GM13977 (cell line): ENCODE results near the gene A4GALT.

ENCODE experiments used
- DNase-seq: peaks from one replicate; pipeline ENCODE4 v3.0.0; 2012; ENCODE audit warnings: low spot score
- in situ Hi-C: fragments of 300-500 bp; cut with MboI; formaldehyde crosslinking; loops from one replicate; pipeline ENCODE4 v1.12.0; 2022; ENCODE audit warnings: low sequenced_read_pairs, low pct_unique_long_range_greater_than_20kb, mixed read lengths, inconsistent platforms; ENCODE audit not compliant: unreplicated experiment
- TF ChIP-seq, protein P1 (sequence below): IDR thresholded peaks from 2 replicates; pipeline ENCODE4 v1.5.1; 2012; ENCODE audit warnings: mild to moderate bottlenecking, control low read depth; ENCODE audit not compliant: insufficient read depth; ENCODE audit errors: extremely low read depth, missing control alignments

Gene A4GALT

DNA sequence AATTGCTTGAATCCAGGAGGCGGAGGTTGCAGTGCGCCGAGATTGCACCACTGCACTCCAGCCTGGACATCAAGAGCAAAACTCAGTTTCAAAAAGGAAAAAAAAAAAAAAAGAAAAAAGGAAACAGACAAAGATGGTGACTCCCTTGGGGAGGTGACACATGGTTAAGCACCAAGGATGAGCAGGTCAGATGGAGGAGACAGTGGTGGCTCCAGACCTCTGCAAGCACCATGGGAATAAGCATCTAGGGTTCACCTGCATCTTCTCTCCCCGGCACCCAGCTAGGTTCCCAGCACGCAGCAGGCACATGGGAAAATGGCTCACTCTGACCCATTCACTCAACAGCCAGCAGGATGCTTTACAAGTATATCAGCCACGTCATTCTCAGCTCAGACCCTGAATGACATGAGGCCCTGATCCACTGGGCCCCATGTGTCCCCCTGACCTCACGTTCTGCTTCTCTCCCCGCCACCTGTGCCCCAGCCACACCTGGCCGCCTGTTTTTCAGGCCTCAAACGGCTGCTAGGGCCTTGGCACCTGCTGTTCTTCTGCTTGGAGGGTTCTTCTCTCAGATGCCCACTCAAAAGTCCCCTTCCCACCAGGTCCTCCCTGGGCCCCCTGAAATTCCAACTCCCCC is 24.2 kb downstream of the A4GALT start:
- TF ChIP-seq, protein P1, sequence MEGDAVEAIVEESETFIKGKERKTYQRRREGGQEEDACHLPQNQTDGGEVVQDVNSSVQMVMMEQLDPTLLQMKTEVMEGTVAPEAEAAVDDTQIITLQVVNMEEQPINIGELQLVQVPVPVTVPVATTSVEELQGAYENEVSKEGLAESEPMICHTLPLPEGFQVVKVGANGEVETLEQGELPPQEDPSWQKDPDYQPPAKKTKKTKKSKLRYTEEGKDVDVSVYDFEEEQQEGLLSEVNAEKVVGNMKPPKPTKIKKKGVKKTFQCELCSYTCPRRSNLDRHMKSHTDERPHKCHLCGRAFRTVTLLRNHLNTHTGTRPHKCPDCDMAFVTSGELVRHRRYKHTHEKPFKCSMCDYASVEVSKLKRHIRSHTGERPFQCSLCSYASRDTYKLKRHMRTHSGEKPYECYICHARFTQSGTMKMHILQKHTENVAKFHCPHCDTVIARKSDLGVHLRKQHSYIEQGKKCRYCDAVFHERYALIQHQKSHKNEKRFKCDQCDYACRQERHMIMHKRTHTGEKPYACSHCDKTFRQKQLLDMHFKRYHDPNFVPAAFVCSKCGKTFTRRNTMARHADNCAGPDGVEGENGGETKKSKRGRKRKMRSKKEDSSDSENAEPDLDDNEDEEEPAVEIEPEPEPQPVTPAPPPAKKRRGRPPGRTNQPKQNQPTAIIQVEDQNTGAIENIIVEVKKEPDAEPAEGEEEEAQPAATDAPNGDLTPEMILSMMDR: no peak
- in situ Hi-C loops: no loop called here
- DNase-seq: no peak

DNA sequence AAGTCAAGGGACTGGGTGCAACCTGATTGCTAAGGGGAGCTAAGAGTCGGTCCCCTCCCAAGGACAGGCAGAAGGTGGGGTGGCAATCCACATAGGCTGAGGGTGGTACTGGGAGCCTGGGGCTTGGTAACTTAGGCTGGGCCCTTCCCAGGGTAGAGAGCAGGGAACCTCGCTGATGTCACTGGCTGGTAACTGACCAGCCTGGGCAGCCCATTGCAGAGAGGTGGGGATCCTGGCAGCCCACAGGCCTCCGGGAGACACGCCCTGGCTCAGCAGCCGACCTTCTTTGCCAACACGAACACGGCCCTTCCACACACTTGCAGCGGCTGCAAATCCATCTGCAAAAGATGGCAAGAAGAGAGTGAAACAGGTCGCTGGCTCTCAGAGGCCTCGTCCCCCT is 25.4 kb downstream of the A4GALT start:
- TF ChIP-seq, protein P1: no peak
- in situ Hi-C loops: no loop called here

DNA sequence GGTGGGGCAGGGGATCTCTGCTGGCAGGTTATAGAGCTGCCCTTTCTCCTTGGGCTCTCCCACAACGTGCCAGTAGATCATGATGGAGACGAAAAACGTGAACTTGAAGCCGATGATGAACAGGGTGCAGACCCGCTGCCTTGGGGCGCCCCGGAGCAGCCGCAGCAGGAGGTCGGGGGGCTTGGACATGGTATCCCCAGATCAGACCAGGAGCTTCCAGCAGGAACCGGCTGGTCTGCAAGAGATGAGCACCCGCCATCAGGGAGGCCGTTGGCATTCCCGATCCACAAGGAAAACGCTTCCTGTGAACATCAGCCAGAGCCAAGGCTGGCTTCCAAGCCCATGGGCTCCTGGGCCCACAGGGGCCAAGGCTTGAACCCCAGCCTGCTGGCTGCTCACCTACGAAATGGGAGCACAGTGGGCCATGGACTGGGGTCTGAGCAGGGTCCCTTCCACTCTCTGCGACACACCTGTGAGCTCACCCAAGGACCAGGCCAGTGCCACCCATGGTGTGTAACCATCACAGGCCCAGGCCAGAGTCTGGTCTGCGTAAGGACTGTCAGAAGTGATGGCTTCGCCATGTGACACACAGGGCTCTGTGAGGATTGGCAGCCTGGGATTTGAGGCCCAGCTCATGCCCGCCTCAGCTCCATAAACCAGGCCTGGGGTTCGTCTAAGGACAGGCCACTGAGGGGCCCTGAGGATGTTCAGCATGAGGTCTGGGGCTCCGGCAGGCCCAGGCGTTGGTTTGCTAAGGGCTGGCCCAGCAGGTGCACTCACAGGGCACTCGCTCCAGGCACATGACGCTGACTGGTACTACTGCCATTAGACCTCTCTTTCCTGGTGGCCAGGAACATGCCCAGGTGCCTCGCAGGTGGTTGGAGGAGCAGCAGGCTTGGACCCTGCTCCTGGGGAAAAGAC is 26.6 kb downstream of the A4GALT start:
- TF ChIP-seq, protein P1: no peak
- in situ Hi-C loops: no loop called here
- no peak for DNase-seq

More for the DNA sequence above, 25.4 kb downstream of the A4GALT start:
- DNase-seq: no peak

DNA sequence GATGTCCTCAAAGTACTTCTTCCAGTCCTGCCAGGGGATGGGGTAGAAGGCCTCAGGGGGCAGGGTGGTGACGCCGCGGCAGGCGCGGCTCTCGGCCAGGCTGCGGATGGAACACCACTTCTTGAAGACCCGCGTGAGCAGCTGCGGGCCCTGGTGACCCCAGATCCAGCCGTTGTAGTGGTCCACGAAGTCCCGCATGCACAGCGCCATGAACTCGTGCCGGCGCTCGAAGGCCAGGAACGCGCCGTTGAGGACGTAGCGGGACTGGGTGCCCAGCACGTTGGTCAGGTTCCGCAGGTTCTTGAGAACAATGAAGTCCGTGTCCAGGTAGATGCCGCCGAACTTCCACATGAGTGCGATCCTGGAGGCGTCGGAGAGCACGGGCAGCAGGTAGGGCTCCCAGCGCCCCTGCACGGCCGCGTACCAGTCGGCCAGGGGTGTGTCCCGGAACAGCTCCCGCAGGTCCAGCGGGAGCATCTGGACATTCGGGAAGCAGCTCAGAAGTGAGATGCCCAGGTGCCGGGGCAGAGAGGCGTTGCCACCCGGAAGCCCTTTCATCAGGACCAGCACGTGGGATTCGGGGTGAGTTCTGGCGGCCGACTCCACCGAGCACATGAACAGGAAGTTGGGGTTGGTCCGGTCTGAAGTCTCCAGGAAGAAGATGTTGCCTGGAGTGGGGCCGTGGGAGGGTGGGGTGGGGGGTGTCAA is 27.5 kb downstream of the A4GALT start:
- TF ChIP-seq, protein P1: no peak
- in situ Hi-C loops: no loop called here

DNA sequence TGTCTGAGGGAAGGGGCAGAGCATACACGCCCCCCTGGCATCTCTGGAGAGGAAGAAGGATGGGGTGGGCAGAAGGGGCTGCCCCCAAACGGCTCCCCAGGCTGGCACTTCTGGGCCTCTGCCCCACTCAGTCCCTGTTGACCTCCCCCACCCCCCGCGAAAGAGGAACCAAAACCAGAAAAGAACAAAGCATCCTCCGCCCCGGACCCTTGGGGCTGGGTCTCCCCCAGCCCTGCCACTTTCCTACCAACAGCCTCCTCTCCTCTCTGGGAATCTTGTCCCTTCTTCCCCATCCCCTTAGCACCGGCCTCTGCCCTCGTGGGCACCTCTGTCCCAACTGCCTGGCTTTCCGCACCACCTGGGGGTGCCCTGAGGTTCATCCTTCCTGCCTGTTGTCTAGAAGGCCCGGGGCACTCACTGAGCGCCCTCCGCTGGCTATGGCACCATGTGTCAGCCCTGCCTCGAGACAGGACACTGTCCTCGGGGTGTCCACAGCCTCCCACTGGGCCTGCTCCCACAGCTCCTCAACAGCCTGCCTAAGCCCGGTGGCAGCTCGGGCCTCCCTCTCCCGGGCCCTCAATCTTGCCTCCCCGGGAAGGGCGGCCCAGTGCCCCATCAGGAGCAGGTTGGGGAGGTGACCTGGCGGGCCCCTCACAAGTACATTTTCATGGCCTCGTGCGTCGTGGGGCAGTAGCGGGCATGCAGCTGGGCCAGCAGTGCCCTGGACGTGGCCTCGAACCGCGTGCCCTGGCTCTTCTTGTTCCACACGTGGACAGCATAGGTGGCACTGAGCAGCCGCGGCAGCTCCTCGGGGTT is 28.2 kb downstream of the A4GALT start:
- in situ Hi-C loops: no loop called here
- peak; percentile 69 for DNase-seq
- TF ChIP-seq, protein P1: peak; percentile 46

More for the DNA sequence above, 27.5 kb downstream of the A4GALT start:
- no peak for DNase-seq

DNA sequence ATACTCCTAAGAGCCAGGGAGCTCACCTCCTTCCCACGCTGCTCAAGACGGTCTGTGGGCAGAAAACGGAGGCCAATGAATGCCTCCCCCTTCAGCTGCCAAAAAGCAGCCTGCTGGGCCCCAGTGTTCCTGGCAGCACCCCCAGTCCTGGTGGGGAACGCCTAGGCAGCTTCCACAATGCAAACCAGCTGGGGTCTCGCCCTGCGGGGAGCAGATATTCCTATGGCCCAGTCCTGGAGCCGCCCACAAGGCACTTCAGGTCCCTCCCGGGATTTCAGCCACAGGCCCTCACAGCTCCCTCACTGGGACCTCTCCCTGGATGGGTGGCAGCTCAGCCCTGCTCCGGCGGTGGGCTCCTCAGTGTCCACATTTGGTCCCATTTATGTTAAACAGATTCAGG is 29.2 kb downstream of the A4GALT start:
- in situ Hi-C loops: no loop called here
- TF ChIP-seq, protein P1: no peak
- no peak for DNase-seq
